GM18870 (cell line): ENCODE measurements around the gene SPATA16.

Source experiments
- ATAC-seq: cut with Tn5 transposase; IDR thresholded peaks from one replicate; pipeline ENCODE4 v1.9.1; 2021; ENCODE audit warnings: moderate library complexity; ENCODE audit not compliant: unreplicated experiment

SPATA16 gene

GRCh38 chr3:172958565-172958964, 182.5 kb downstream of the SPATA16 start:
- no peak for ATAC-seq

GRCh38 chr3:172953571-172953970, 187.5 kb downstream of the SPATA16 start:
- ATAC-seq = no peak

- no peak for ATAC-seq
Measured at GRCh38 chr3:172951511-172951910, 189.5 kb downstream of the SPATA16 start.

GRCh38 chr3:172946061-172946460, 195.0 kb downstream of the SPATA16 start:
- no peak for ATAC-seq

- ATAC-seq = no peak
Measured at GRCh38 chr3:172939651-172940293, 201.3 kb downstream of the SPATA16 start.

- ATAC-seq = no peak
Measured at GRCh38 chr3:172938788-172939187, 202.2 kb downstream of the SPATA16 start.

GRCh38 chr3:172931746-172932285, 209.2 kb downstream of the SPATA16 start:
- no peak for ATAC-seq

GRCh38 chr3:172929451-172929850, 211.6 kb downstream of the SPATA16 start:
- ATAC-seq = no peak

GRCh38 chr3:172924546-172924945, 216.5 kb downstream of the SPATA16 start:
- no peak for ATAC-seq

GRCh38 chr3:172919297-172919683, 221.7 kb downstream of the SPATA16 start:
- ATAC-seq = no peak

GRCh38 chr3:172918568-172919296, 222.3 kb downstream of the SPATA16 start:
- no peak for ATAC-seq

- no peak for ATAC-seq
Measured at GRCh38 chr3:172918165-172918564, 222.9 kb downstream of the SPATA16 start.

GRCh38 chr3:172915911-172916514, 225.0 kb downstream of the SPATA16 start:
- no peak for ATAC-seq

GRCh38 chr3:172914854-172915253, 226.2 kb downstream of the SPATA16 start:
- ATAC-seq = no peak

- ATAC-seq = no peak
Measured at GRCh38 chr3:172913911-172914655, 227.0 kb downstream of the SPATA16 start.

GRCh38 chr3:172911142-172911541, 229.9 kb downstream of the SPATA16 start:
- no peak for ATAC-seq

- no peak for ATAC-seq
Measured at GRCh38 chr3:172908771-172909270, 232.2 kb downstream of the SPATA16 start.

GRCh38 chr3:172905451-172905850, 235.6 kb downstream of the SPATA16 start:
- ATAC-seq = no peak

- no peak for ATAC-seq
Measured at GRCh38 chr3:172904711-172905373, 236.2 kb downstream of the SPATA16 start.

GRCh38 chr3:172903642-172904320, 237.3 kb downstream of the SPATA16 start:
- ATAC-seq = no peak
